ENCODE measurements around the gene MPDZ.

GRCh38 chr9:13278368-13279246 lies 885 bp downstream of the MPDZ start:
- TF ChIP-seq SP1 (IDR thresholded peaks at IDR 0.05) = no peak
- no peak for TF ChIP-seq SP1 (CRISPR knock-in tag; IDR thresholded peaks at IDR 0.05)
- no peak for TF ChIP-seq XRCC5 (optimal IDR thresholded peaks at IDR 0.05; ENCODE audit: low read length)
